ENCODE measurements around the gene ZNF765.
"Not testable (repeated sequence)": the region's sequence is repeated elsewhere in the genome, so short reads cannot be mapped to it uniquely, and the experiment has no call there.

Gene ZNF765

DNA sequence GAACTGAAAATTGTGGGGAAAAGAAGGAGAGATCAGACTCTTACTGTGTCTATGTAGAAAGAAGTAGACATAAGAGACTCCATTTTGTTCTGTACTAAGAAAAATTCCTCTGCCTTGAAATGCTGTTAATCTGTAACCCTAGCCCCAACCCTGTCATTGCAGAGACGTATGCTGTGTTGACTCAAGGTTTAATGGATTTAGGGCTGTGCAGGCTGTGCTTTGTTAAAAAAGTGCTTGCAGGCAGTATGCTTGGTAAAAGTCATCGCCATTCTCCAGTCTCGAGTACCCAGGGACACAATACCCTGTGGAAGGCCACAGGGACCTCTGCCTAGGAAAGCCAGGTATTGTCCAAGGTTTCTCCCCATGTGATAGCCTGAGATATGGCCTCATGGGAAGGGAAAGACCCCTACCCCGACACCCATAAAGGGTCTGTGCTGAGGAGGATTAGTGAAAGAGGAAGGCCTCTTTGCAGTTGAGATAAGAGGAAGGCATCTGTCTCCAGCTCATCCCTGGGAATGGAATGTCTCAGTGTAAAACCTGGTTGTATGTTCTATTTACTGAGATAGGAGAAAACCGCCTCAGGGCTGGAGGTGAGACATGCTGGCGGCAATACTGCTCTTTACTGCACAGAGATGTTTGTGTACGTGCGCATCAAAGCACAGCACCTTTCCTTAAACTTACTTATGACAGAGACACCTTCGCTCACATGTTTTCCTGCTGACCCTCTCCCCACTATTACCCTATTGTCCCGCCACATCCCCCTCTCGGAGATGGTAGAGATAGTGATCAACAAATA is 25.8 kb downstream of the ZNF765 start:
- DNase-seq (ENCODE audit: low read depth) = not testable (repeated sequence)

- no peak for DNase-seq (ENCODE audit: low read depth)
Measured at GRCh38 chr19:53422551-53422950, 27.6 kb downstream of the ZNF765 start.

- not testable (repeated sequence) for DNase-seq (ENCODE audit: low read depth)
Measured at GRCh38 chr19:53423074-53423473, 28.1 kb downstream of the ZNF765 start.

- DNase-seq (ENCODE audit: low read depth) = not testable (repeated sequence)
Measured at GRCh38 chr19:53423680-53424079, 28.7 kb downstream of the ZNF765 start.

- peak; percentile 49 for DNase-seq (ENCODE audit: low read depth)
Measured at GRCh38 chr19:53424968-53425597, 30.1 kb downstream of the ZNF765 start.

- DNase-seq (ENCODE audit: low read depth) = peak; percentile 97
Measured at GRCh38 chr19:53431399-53432087, 36.6 kb downstream of the ZNF765 start, which contains the start of gene ZNF761. Gene ZNF761 (plus strand): TSS chr19:53431984. CDS start chr19:53447269, 15,285 bp downstream.

DNA sequence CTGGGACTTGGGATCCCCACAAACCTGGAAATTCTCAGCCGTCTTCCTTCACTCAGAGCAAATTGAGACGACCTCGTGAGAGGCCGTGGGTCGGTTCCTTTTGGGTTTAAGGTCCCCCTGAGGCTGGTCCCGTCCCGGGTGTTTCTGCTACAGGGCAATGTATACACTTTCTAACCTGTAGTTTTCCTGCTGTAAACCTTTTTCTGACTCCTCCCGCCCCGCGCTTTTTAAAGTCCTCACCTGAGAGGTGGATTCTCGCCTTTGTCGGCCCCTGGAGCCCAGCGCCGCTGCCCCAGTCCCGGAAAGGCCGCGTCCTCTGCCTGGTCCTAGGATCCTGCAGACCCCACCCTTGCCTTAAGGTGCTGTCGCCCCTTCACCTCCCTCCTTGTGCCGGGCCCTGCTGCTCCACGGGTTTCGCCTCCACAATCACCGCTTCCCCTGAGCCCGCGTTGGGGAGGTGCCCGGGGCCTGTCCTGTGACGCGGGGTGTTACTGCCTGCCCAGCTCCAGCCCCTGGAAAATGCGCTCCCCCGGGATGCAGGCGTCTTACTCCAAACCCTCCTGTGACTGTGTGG is 37.2 kb downstream of the ZNF765 start:
- peak; percentile 3 for DNase-seq (ENCODE audit: low read depth)

- DNase-seq (ENCODE audit: low read depth) = not testable (repeated sequence)
Measured at GRCh38 chr19:53443809-53444208, 48.9 kb downstream of the ZNF765 start.

DNA sequence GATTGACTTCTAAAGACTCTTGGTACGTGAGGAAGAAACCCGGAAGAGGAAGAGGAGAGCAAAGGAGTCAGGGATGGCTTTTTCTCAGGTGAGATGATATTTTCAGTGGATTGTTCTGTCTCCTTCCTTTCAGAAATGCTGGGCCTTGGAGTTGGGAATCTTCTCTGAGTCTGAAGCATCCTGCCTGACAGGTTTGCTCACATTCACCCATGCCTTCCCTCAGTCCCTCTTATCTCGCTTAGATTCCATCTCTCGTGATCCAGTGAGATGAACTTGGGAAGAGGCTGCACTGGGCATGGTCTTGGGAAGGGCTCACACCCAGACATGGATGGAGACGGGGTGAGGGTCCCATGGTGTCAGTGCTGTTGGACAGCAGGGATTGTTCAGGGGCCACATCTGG is 52.2 kb downstream of the ZNF765 start:
- DNase-seq (ENCODE audit: low read depth) = not testable (repeated sequence)

GRCh38 chr19:53455828-53456227 is 60.9 kb downstream of the ZNF765 start:
- no peak for DNase-seq (ENCODE audit: low read depth)

DNA sequence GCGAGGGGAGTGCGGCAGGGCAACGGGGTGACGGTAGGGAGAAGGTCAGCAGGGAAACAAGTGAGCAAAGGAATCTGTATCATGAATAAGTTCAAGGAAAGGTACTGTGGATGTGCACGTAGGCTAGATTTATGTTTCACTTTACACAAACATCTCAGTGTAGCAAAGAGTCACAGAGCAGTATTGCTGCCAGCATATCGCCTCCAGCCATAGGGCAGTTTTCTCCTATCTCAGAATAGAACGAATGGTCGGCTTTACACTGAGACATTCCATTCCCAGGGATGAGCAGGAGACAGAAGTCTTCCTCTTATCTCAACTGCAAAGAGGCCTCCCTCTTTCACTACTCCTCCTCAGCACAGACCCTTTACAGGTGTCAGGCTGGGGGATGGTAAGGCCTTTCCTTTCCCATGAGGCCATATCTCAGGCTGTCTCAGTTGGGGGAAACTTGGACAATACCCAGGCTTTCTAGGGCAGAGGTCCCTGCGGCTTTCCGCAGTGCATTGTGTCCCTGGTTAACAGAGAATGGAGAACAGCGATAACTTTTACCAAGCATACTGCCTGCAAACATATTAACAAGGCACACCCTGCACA is 65.3 kb downstream of the ZNF765 start:
- DNase-seq (ENCODE audit: low read depth) = not testable (repeated sequence)

DNA sequence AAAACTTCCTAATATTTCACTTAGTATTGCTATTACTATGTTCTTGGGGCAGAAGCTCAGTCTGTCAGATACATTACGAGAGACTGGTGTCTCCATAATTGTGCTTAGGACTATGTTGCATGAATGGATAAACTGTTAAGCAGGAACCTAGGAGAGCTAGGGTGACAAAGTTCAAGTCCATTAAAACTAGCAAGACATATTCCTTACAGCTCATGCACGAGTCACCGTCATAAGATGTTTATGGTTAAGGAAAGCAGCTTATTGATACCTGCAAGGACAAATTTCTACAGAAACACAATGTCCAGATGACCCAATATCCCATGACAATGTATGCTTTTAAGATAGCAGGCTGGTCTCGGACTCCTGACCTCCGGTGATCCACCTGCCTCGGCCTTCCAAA is 66.9 kb downstream of the ZNF765 start:
- DNase-seq (ENCODE audit: low read depth) = no peak

GRCh38 chr19:53462861-53463260 is 67.9 kb downstream of the ZNF765 start:
- no peak for DNase-seq (ENCODE audit: low read depth)

DNA sequence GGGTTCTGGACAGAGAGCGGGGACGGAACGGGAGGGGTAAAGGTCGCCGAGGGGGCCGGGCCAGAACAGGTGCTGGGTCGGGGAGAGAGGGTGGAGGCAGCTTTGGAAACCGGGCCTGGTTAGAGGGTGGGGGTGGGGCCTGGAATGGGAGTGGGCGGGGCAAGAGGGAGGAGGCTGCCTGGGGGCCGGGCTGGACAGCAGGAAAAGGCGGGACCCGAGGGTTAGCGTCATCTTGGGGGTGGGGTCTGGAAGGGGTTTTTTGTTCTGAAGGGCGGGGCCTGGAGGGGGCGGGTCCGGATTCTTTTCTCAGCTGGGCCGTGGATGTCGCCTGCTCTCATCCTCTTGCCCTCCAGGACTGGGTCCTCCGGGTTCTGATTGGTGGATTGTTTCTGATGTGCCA is 68.3 kb downstream of the ZNF765 start:
- no peak for DNase-seq (ENCODE audit: low read depth)

DNA sequence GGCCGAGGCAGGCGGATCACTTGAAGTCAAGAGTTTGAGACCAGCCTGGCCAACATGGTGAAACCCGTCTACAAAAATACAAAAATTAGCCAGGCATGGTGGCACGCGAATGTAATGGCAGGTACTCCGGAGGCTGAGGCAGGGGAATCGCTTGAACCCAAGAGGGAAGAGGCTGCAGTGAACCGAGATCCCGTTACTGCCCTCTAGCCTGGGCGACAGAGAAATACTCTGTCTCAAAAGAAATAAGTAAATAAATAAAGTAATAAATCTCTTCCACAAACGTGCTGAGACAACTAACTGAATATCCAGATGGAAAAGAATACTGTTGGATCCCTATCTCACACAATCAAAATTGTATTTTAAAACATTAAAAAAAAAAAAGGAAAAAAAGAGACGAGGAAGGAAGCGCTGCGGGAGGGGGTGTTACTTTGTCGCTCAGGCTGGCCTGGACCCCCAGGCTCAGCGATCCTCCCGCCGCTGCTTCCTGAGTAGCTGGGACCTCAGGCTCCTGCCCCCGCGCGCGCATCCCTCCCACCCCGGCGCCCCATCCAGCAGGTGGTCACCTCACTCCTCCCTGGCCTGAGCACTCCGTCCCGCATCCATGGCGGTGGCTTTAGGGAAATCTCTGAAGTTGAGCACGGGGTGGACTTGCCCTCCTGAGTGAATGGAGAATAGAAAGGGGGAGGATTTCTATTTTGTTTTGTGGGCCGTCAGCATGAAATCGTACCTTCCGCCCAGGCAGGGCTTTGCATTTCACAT is 72.0 kb downstream of the ZNF765 start:
- DNase-seq (ENCODE audit: low read depth) = no peak

DNA sequence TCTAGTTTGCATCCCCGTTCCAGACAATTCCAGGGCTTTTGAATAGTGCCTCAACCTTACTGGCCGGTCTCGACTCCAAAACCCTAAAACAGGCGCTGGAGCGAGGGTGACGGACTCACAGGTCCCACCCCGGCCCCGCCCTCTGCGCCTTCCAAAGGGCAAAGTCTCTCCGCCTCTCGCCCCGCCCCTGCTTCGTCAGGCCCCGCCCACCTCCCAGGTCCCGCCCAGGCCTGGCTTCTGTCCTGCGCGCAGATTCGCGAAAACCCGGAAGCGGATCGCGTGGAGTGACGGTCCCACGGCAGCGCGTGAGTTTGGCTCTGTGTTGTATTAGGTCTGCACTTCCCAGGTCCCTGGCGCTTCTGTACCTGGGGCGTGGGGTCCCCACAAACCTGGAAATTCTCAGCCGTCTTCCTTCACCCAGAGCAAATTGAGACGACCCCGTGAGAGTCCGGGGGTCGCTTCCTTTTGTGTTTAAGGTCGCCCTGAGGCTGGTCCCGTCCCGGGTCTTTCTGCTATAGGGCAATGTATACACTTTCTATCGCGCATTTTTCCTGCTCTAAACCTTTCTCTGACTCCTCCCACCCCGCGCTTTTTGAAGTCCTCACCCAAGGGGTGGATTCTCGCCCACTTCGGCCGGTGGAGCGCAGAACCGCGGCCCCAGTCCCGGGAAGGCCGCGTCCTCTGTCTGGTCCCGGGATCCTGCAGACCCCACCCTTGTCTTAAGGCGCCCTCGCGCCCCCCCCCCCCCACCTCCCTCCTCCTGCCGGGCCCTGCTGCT is 72.7 kb downstream of the ZNF765 start, which contains the start of gene ZNF813:
ZNF813 (plus strand) TSS at position 249 of the 778 bp plus-strand sequence. CDS start 16,090 bp downstream, outside the sequence.
- DNase-seq (ENCODE audit: low read depth) = peak; percentile 97

DNA sequence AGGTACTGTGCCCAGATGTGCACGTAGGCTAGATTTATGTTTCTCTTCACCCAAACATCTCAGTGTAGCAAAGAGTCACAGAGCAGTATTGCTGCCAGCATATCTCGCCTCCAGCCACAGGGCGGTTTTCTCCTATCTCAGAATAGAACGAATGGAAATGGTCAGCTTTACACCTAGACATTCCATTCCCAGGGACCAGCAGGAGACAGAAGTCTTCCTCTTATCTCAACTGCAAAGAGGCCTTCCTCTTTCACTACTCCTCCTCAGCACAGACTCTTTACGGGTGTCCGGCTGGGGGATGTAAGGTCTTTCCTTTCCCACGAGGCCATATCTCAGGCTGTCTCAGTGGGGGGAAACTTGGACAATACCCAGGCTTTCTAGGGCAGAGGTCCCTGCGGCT is 73.7 kb downstream of the ZNF765 start:
- DNase-seq (ENCODE audit: low read depth) = not testable (repeated sequence)

DNA sequence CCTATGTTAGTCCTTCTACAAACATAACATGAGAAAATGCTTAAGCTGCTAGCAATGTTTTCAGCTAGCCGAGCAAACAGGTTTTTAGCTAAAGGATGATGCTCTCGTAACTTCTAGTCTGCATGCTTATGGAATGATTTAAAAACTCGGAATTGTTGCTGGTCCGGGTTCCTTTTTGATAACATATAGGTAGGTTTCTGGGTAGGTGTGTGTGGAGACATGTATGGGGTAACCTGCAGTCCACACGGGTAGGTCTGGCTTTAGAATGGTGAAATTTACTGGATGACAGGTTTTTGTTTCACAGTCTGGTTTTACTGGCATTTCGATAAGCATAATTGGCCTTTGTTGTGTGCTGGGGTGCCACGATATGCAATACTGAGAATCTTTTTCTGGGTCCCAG is 77.0 kb downstream of the ZNF765 start:
- no peak for DNase-seq (ENCODE audit: low read depth)

DNA sequence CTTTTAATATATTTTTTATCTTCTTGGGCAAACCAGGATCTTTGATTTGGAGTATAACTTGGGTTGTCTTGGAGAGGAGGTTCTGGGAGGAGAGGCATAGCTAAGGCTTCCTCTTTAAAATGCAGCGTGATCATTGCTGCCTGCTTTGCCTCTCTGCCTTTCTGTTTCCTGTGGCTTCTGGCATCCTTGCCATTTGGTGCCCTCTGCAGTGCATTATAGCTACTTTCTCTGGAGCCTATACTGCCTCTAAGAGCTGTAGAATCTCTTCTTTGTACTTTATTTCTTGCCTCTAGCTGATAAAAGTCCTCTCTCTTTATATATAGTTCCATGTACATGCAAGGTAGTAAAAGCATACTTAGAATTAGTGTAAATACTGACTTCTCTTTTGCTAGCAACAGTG is 79.9 kb downstream of the ZNF765 start:
- DNase-seq (ENCODE audit: low read depth) = not testable (repeated sequence)

- not testable (repeated sequence) for DNase-seq (ENCODE audit: low read depth)
Measured at GRCh38 chr19:53475470-53475869, 80.5 kb downstream of the ZNF765 start.
